Endothelial cell of umbilical vein (primary cell): ENCODE measurements around the gene ERGIC1. TPM values are rescaled to one million over a fixed set of nuclear protein-coding genes. Genes with fewer than 3 reads are reported as not detected.
"Not testable (repeated sequence)": the region's sequence is repeated elsewhere in the genome, so short reads cannot be mapped to it uniquely, and the experiment has no call there.

ENCODE experiments used
- BruUV-seq: library from RNA; stranded (reverse); fragments of 400-500 nt; replicated peaks from 2 replicates; lab custom pipeline; 2021; lab: Mats Ljungman, UMichigan
- CTCF ChIA-PET: fragments of 300-600, 350-600 bp; sonication (Branson Sonifier 250); formaldehyde crosslinking; loops from one replicate; lab custom pipeline; 2021; ENCODE audit warnings: antibody characterized with exemption, inconsistent platforms; lab: Charles Lee
- POLR2A ChIA-PET: fragments of 300-600, 350-600 bp; sonication (Branson Sonifier 250); formaldehyde crosslinking; loops from one replicate; lab custom pipeline; 2021; ENCODE audit warnings: antibody characterized with exemption, inconsistent platforms; lab: Charles Lee
- DNase-seq: peaks from one replicate; pipeline ENCODE4 v3.0.0-alpha.2; 2011; ENCODE audit warnings: low read depth, low spot score
- FAIRE-seq: peaks from 2 replicates; lab custom pipeline; 2011; peaks lifted over from hg19 to GRCh38; lab: Jason Lieb, UNC
- H2AFZ ChIP-seq: 2 replicates; pipeline ENCODE4 v1.6.0; 2012; ENCODE audit warnings: low read depth, low read length, control low read depth, inconsistent platforms
- H3K27ac ChIP-seq: 2 replicates; pipeline ENCODE4 v1.5.1; 2011; ENCODE audit warnings: low read depth, mild to moderate bottlenecking, control low read depth, low read length, moderate library complexity; ENCODE audit not compliant: insufficient read depth
- H3K27me3 ChIP-seq, 2 experiments: 2 replicates each; pipeline versions ENCODE4 v1.6.0 to v1.6.1; 2011; ENCODE audit warnings: low read length in 2 of 2, mixed read lengths in 1 of 2; ENCODE audit not compliant: control insufficient read depth in 2 of 2, insufficient read depth in 2 of 2
- H3K36me3 ChIP-seq, 2 experiments: 2 replicates in 1 of 2; 3 replicates in 1 of 2; pipeline ENCODE4 v1.5.1; 2011; ENCODE audit warnings: low read length in 2 of 2, mild to moderate bottlenecking in 1 of 2, moderate library complexity in 1 of 2; ENCODE audit not compliant: control insufficient read depth in 2 of 2, insufficient read depth in 2 of 2; ENCODE audit errors: extremely low read depth in 1 of 2
- H3K4me1 ChIP-seq: 3 replicates; pipeline ENCODE4 v1.5.1; 2011; ENCODE audit warnings: mild to moderate bottlenecking, low read length; ENCODE audit not compliant: control insufficient read depth, insufficient read depth; ENCODE audit errors: extremely low read depth
- H3K4me2 ChIP-seq: 2 replicates; pipeline ENCODE4 v1.6.1; 2011; ENCODE audit warnings: low read length, control low read depth, mixed read lengths; ENCODE audit not compliant: insufficient read depth
- H3K4me3 ChIP-seq, 3 experiments: fragments of 200-600 bp in 1 of 3; sonication (generic), shearing (Covaris generic) in 1 of 3; replicated peaks in 1 of 3; 2 replicates each; pipeline ENCODE4 v1.5.1; 2011 to 2016; ENCODE audit warnings: control low read depth in 3 of 3, low read length in 3 of 3, mild to moderate bottlenecking in 2 of 3, inconsistent platforms in 1 of 3, low read depth in 1 of 3, moderate library complexity in 1 of 3; ENCODE audit not compliant: insufficient read depth in 1 of 3
- H3K79me2 ChIP-seq: 2 replicates; pipeline ENCODE4 v1.6.0; 2012; ENCODE audit warnings: low read length, inconsistent platforms; ENCODE audit not compliant: control insufficient read depth, insufficient read depth
- H3K9ac ChIP-seq: replicated peaks from 2 replicates; pipeline ENCODE3; 2011; ENCODE audit warnings: low read length, control low read depth; ENCODE audit not compliant: insufficient read depth; ENCODE audit errors: extremely low read depth
- H3K9me1 ChIP-seq: replicated peaks from 3 replicates; pipeline ENCODE4 v1.6.0; 2011; ENCODE audit warnings: mild to moderate bottlenecking, low read length; ENCODE audit not compliant: control insufficient read depth, insufficient read depth; ENCODE audit errors: extremely low read depth
- H3K9me3 ChIP-seq: replicated peaks from 2 replicates; pipeline ENCODE4 v1.5.1; 2012; ENCODE audit warnings: low read length, inconsistent platforms; ENCODE audit not compliant: control insufficient read depth, insufficient read depth
- H4K20me1 ChIP-seq: replicated peaks from 2 replicates; pipeline ENCODE3; 2011; ENCODE audit warnings: mild to moderate bottlenecking, low read length; ENCODE audit not compliant: control insufficient read depth, insufficient read depth; ENCODE audit errors: extremely low read depth
- GATA2 ChIP-seq: IDR thresholded peaks from 2 replicates; pipeline ENCODE4 v1.7.0; 2011; ENCODE audit warnings: low read depth, mild to moderate bottlenecking, moderate library complexity, mixed read lengths, low read length; ENCODE audit not compliant: insufficient read length, insufficient read depth
- POLR2A ChIP-seq: IDR thresholded peaks from 2 replicates; pipeline ENCODE4 v1.6.1; 2012; ENCODE audit warnings: low read depth, mild to moderate bottlenecking, control low read depth, low read length
- POLR2AphosphoS5 ChIP-seq: IDR thresholded peaks from 2 replicates; pipeline ENCODE4 v1.6.1; 2012; ENCODE audit warnings: low read depth, mild to moderate bottlenecking, control low read depth, low read length, moderate library complexity; ENCODE audit not compliant: insufficient read depth
- dilution Hi-C: fragments of 300-500 bp; cut with MboI; formaldehyde crosslinking; loops from one replicate; pipeline ENCODE4 v1.15.0; 2019; ENCODE audit warnings: low sequenced_read_pairs; ENCODE audit not compliant: extremely low pct_ligation_motif_present
- intact Hi-C: fragments of 100-400 bp; cut with micrococcal nuclease; formaldehyde crosslinking; loops from one replicate; pipeline ENCODE4 v1.10.0; 2022
- polyA plus RNA-seq, 4 experiments: library from polyadenylated mRNA; depleted of rRNA in 3 of 4; stranded (reverse) in 3 of 4; unstranded in 1 of 4; fragments of >200 nt; gene quantifications; 2 replicates each; pipeline versions ENCODE4 v1.2.1 to v1.2.3, GENCODE V29; 2011 to 2012; ENCODE audit warnings: missing spikeins in 1 of 4
- total RNA-seq: library from RNA; stranded (reverse); gene quantifications from 2 replicates; pipeline ENCODE4 v1.2.3, GENCODE V29; 2021

ERGIC1 gene
- total and polyA plus RNA-seq, 2 donors (not counting 3 experiments of a cell fraction or from before 2014, with no cell fraction given) = 105 to 109 TPM

DNA sequence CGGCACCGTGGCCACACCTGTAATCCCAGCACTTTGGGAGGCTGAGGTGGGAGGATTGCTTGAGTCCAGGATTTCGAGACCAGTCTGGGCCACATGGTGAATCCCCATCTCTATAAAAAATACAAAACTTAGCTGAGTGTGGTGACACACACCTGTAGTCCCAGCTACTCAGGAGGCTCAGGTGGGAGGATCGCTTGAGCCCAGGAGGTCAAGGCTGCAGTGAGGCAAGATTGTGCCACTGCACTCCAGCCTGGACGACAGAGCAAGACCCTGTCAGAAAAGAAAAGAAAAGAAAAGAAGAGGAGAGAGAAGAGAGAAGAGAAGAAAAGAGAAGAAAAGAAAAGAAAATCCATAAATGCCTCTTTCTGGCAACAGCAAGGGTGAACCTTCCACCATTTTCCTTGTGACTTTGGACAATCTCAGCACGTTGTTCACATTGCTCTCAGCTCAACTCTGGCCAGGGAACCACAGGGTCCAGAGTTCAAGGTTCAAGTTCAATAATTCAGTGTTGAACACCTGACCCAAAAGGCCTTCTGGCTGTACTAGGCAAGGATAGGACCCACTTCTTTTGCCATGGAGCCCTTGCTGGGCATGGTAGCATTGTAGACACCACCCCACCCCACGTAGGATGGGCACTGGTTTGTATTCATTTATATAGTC lies 48.5 kb upstream of the ERGIC1 start:
- BruUV-seq = no TSS peak

DNA sequence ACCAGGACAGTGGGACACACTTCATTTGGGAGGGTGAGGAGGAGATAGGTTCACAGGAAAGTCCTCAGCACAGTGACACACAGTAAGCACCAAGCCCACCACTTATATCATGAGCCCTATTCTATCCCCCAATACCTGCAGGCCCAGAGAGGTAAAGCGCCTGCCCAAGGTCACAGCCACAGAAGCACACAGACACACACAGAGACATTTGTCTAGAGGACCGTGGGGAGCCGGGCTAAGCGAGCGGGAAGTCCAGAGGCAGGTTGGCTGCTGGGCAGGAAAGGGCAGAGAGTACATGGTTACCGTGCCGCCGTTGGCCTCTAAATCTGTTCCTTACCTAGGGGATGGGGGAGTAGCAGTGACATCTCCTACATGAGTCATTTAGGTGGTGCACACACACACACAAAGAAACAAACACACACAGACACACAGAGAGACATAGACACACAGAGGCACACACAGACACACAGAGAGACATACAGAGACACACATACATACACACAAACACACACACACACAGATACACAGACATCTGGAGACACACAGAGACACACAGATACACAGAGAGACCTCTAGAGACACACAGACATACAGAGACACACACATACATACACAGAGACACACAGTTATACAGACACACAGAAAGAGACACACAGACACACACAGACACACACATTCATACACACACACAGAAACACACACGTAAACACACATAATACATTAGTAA lies 47.2 kb upstream of the ERGIC1 start:
- TF ChIP-seq POLR2A (no peak), GATA2 (no peak)
- POLR2A ChIA-PET = no interaction called here
- Histone ChIP-seq H4K20me1 (no peaks in the 10 kb centered on the region), H2AFZ (no peak overlapping the region), H3K9ac (no peak overlapping the region), H3K9me3 (no peaks in the 10 kb centered on the region), H3K4me2 (no peak overlapping the region), H3K27me3 (no peaks in the 10 kb centered on the region), H3K36me3 (no peaks in the 10 kb centered on the region), H3K9me1 (no peaks in the 10 kb centered on the region), H3K27ac (no peak overlapping the region), H3K4me1 (peaks cover 21% of the 10 kb centered on the region), H3K4me3 (no peak overlapping the region), H3K79me2 (no peaks in the 10 kb centered on the region)
- BruUV-seq = no TSS peak
- intact Hi-C loops = no loop called here
- CTCF ChIA-PET = interaction anchor here (0.9 kb wide), 1 partner anchor 15 kb away, joined by 5 read pairs; no protein-coding TSS in a partner anchor
- DNase-seq (no peak), FAIRE-seq (no peak)
- dilution Hi-C loops = no loop called here

More for the DNA sequence above, 48.5 kb upstream of the ERGIC1 start:
- no peak overlapping the region for H3K27ac ChIP-seq
- dilution Hi-C loops = no loop called here
- no peak overlapping the region for H3K4me3 ChIP-seq
- no peak overlapping the region for H3K4me2 ChIP-seq
- H3K79me2 ChIP-seq = no peaks in the 10 kb centered on the region
- no peaks in the 10 kb centered on the region for H3K9me3 ChIP-seq
- H4K20me1 ChIP-seq = no peaks in the 10 kb centered on the region
- no peak for TF ChIP-seq POLR2AphosphoS5
- H3K36me3 ChIP-seq = no peaks in the 10 kb centered on the region
- intact Hi-C loops = no loop called here
- no peaks in the 10 kb centered on the region for H3K9me1 ChIP-seq
- DNase-seq (no peak), FAIRE-seq (no peak)
- POLR2A ChIA-PET = no interaction called here
- H3K9ac ChIP-seq = no peak overlapping the region
- no peaks in the 10 kb centered on the region for H3K27me3 ChIP-seq
- peaks cover 21% of the 10 kb centered on the region for H3K4me1 ChIP-seq
- CTCF ChIA-PET = interaction anchor here (1.0 to 1.1 kb wide), 2 partner anchors 13 to 148 kb away, joined by 3 to 4 read pairs; no protein-coding TSS in a partner anchor
- no peak overlapping the region for H2AFZ ChIP-seq

DNA sequence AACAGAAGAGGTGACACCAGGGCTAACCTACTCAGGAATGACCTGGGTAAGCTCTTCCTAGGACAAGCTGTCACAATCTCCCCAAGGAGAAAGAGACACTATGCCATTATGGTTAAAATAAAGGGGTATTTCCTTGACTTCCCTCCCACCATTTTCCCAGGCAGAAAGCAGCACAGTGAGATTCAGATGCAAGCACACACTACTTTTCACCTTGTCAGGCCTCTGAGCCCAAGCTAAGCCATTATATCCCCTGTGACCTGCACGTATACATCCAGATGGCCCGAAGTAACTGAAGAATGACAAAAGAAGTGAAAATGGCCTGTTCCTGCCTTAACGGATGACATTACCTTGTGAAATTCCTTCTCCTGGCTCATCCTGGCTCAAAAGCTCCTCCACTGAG lies 46.5 kb upstream of the ERGIC1 start:
- H2AFZ ChIP-seq, H3K9me3 ChIP-seq, H3K36me3 ChIP-seq, H3K79me2 ChIP-seq, BruUV-seq, POLR2A ChIA-PET, H3K27me3 ChIP-seq, intact Hi-C loops, H4K20me1 ChIP-seq, FAIRE-seq, DNase-seq, dilution Hi-C loops, H3K9ac ChIP-seq, H3K27ac ChIP-seq, H3K4me2 ChIP-seq, H3K4me3 ChIP-seq, H3K9me1 ChIP-seq: not testable (repeated sequence)
- peaks cover 18% of the 10 kb centered on the region for H3K4me1 ChIP-seq
- CTCF ChIA-PET = interaction anchor here (0.9 to 2.2 kb wide), 2 partner anchors 10 to 15 kb away, joined by 5 to 6 read pairs; no protein-coding TSS in a partner anchor
